ENCODE data around the gene ITGA2.

DNA sequence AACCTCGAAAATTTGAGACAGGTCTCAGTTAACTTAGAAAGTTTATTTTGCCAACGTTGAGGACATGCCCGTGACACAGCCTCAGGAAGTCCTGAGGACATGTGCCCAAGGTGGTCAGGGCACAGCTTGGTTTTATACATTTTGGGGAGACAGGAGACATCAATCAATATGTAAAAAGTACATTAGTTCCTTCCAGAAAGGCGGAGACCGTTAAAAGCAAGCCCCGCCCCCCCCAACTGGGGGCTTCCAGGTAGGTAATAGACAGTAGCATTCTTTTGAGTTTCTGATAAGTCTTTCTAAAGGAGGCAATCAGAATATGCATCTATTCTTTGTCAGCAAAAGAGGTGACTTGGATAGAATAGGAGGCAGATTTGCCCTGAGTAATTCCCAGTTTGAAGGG, 121.0 kb downstream of the ITGA2 start:
- TF ChIP-seq, protein P1, sequence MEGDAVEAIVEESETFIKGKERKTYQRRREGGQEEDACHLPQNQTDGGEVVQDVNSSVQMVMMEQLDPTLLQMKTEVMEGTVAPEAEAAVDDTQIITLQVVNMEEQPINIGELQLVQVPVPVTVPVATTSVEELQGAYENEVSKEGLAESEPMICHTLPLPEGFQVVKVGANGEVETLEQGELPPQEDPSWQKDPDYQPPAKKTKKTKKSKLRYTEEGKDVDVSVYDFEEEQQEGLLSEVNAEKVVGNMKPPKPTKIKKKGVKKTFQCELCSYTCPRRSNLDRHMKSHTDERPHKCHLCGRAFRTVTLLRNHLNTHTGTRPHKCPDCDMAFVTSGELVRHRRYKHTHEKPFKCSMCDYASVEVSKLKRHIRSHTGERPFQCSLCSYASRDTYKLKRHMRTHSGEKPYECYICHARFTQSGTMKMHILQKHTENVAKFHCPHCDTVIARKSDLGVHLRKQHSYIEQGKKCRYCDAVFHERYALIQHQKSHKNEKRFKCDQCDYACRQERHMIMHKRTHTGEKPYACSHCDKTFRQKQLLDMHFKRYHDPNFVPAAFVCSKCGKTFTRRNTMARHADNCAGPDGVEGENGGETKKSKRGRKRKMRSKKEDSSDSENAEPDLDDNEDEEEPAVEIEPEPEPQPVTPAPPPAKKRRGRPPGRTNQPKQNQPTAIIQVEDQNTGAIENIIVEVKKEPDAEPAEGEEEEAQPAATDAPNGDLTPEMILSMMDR (IDR thresholded peaks at IDR 0.05), result no peak
- TF ChIP-seq POLR2A (IDR thresholded peaks at IDR 0.05) (no peak), POLR2AphosphoS5 (IDR thresholded peaks at IDR 0.05) (no peak)
